Midbrain (tissue), 1 donor: ENCODE results near the gene NFIB.

ENCODE experiments used
- DNase-seq: peaks from one replicate; lab custom pipeline; 2025; lab: John Stamatoyannopoulos, UW

NFIB gene

GRCh38 chr9:14313951-14314423, at the start of gene NFIB:
Gene NFIB (minus strand): TSS chr9:14314141. CDS start chr9:14313511, 630 bp downstream.
- no peak for DNase-seq

DNA sequence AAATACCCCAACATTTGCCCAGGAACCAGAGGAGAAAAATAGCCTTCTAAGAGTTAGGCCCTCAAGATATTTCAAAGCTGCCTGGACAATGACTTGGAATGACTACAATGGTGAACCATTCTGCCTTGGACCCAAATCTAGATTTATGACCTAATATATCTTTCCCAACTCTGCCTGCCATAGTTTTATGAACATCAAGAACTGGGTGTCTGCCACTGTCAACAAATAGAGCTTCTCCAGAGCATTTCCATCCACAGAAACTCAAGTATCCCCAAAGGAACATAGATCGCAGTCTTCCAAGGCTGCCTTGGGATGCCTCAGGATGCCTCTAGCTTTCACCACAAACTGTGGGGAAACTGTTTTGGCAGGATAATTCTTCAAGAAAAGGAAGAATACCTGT, 48.2 kb upstream of the NFIB start:
- no peak for DNase-seq

DNA sequence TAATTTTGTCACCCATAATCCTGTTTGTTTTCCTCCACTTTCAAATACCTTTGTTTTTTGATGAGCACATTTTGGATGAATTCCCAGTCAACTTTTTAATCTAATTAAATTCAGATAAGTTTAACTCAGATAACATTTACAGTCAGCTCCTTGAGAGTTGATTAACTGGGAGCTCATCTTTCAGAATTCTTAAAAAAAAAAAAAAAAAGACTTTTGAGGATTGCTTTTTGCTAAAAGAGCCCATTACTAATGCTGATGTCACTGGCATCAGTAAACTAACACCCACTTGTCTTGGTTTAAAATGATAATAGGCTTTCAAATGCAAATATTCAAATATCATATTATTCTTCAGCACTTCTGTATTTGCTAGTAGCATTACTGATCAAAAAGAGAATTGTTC, 47.1 kb upstream of the NFIB start:
- DNase-seq, result no peak

DNA sequence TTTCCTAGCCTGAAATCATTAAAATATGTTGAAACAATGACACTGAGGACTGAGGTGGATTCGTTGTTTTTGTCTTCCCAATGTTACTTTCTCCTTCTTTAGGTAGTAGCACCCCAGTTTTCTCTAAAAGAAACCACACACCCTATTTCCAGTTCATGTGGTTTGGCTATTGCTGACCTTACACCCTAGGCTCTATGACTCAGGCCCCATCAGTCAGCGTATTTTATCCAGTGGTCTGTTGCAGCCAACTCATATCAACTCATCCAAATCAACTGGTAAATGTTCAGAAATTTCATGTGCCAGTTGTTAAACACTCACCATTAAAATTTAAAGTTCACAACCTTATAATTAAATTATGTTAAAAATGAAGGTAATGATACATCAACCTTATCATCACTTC, 44.6 kb upstream of the NFIB start:
- DNase-seq, result no peak

- DNase-seq, result no peak
Observed at GRCh38 chr9:14356351-14357265, 42.7 kb upstream of the NFIB start.

GRCh38 chr9:14354201-14354600, 40.3 kb upstream of the NFIB start:
- DNase-seq, result no peak

- peak; percentile 91 for DNase-seq
Observed at GRCh38 chr9:14353222-14354056, 39.5 kb upstream of the NFIB start.

DNA sequence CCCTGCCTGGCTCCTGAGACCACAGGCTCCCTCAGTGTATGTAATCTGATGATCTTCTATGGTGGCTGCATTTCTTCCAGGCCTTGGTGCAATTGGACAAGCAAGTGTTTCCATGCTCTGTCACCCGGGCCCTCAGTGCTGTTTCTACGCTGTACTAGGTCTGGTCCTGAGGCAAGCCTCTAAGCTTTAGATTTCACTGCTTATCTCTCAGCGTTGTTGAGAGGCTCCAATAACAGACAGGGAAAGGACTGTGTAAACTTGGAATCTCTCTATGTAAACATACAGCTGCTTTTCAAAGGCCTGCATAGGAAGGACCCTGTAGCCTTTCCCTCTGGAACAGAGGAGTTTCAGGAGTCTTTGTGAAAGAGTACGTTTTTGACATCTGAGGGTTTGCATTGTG, 38.6 kb upstream of the NFIB start:
- no peak for DNase-seq

DNA sequence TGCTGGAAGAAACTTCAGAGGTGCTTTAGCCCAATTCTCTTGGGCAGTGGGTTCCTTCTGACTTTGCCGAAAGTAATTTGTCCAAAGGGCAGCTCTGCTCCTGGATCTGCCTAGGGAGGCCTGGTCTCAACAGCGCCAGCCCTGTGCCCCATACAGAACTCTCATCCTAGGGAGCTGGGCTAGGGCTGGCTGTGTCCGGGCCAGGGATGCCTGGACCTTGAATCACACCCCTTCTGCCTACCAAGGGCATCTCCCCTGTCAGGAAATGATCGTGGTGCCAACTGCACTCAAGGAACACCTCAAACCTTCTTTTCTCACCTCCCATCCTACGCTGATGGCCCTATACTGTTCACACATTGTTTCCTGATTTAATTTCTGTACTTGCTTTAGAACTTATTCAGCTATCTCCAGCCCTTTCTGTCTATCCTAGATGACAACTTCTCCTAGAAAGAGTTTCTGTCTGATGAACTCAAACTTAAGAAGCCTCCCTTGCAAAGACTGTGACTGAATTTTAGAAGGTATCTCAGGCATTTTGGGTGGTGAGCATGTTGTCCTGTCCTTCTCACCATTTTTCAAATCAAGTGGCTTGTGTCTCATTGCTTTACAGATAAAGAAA, 37.4 kb upstream of the NFIB start:
- no peak for DNase-seq

DNA sequence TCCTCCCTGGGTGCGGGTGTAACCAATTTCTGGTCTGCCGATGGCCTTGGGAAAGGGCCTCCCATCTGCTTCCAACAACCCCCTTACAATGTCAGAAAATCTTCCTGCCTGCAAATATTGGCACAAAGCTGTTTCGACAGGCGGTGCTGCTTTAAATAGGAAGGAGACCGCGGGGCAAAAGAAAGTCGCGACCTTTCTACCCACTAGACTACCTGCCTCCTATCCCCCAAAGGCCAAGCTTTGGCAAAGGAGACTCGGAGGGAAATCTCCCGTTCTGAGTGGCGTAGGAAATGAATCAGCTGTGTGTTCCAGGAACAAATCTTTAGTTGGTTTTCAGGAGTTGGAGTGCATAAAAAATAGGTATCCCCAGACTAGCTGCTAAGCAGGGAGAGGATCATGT, 36.8 kb upstream of the NFIB start:
- DNase-seq, result no peak

- DNase-seq, result no peak
Observed at GRCh38 chr9:14350349-14350728, 36.4 kb upstream of the NFIB start.

DNA sequence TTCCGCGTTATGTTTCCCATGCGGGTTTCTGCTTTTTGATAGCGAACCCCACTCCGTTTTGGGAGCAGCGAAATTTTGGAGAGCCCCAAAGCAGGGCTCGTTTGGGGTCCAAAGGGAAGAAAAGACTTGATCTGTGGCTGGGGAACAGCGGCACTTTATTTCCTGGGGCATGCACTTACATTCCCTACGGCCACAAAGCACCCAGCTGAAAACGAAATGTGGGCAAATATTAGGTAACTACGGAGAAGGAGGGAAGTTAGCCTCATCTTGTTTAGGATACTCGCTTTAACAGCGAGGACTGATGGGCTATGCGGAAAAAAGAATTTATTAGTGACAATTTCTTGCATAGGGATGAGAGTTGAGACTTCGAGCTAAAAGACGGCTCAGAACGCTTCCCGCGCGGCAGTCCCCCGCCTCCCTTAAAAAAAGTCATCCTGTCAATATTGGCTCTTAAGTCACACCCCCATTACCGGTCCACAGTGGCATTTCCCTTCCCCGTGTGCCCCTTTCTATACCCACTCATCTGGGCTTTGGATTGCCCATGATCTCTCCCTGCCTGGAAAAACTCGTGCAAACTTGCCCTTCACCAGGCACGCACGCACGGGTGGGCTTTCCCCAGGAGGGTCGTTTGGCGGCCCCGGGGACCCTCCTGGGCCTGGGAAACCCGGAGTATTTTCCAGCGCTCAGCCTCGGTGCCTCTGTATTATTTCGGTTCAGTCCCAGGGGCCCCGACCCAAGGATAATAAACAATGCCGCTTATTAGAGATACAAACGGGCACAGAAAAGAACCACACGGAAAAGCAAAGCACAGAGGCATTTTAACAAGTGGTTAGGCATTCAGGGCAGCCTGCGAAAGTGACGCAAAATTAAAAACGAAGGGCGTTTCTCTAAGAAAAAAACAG, 35.8 kb upstream of the NFIB start:
- no peak for DNase-seq

DNA sequence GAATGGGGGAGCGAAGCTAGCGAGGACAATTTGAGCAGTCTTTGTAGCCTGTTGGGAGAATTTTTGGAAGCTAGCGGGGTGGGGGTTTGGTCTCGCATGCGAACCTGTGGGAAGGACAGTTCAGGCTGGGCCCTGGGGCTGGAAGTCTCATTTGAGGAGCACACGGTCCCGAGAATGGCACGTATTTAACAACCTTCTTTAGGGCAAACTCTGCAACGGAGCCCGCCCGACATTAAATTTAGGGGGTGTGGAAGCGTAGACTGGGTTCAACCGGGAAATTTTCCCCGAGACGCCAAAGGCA, 35.2 kb upstream of the NFIB start:
- no peak for DNase-seq

GRCh38 chr9:14348373-14349145, 34.6 kb upstream of the NFIB start:
- DNase-seq, result no peak

- DNase-seq, result no peak
Observed at GRCh38 chr9:14348123-14348372, 34.1 kb upstream of the NFIB start.

GRCh38 chr9:14347406-14348122, 33.6 kb upstream of the NFIB start:
- no peak for DNase-seq

- DNase-seq, result no peak
Observed at GRCh38 chr9:14346811-14347405, 33.0 kb upstream of the NFIB start.

GRCh38 chr9:14346231-14346791, 32.4 kb upstream of the NFIB start:
- DNase-seq, result no peak

DNA sequence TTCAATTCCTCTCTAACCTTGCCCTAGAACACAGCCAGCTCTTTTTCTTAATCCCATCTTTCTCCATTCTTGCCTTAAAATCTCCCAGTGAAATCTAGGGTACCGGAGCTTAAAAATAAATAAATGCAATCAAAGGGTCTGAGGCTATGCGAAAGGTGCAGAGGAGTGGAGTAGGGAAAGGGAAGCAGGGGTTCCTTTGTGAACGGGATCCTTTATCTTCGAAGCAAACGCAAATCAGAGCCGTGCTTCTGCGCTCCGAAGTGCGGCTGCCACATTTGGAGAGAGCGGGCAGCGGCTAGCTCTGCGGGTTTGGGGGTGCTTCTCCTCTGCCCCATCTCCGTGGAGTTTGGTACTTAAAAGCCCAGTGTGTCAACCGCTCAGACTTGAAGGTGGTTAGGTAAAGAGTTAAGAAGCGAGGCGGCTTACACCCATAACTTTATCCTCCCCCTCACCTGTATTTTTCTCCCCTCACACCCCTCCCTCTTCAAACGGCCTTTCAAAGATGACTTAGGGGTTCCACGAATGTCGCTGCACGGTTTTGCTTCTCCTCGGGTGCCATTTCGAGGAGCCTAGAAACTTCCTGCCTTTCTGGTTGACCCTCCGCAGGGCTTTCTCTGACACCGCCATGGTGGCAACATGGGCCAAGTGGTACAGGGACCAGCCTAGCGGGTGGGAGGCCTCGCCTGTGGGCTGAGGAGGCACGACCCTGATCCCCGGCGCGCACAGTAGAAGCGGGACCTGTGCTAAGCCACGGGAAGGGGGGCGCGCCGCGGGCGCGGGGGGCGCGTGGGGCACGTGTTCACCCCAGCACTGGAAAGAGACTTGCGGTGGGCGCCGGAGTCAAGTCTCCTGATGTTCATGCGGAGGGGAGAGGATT, 31.7 kb upstream of the NFIB start:
- no peak for DNase-seq
